Activated naive CD8-positive, alpha-beta T cell treated with anti-CD3 and anti-CD28 coated beads for 36 hours (primary cell): ENCODE measurements around the gene ZNF341. TPM values are rescaled to one million over a fixed set of nuclear protein-coding genes. Genes with fewer than 3 reads are reported as not detected.

Source experiments
- DNase-seq: peaks from one replicate; pipeline ENCODE4 v3.0.0; 2021
- H3K27ac Mint-ChIP-seq: one replicate; pipeline ENCODE4 v1.8.0; 2022; ENCODE audit warnings: mild to moderate bottlenecking, moderate library complexity, mixed read lengths
- H3K27me3 Mint-ChIP-seq: one replicate; pipeline ENCODE4 v1.8.0; 2022; ENCODE audit warnings: mild to moderate bottlenecking, mixed read lengths
- H3K36me3 Mint-ChIP-seq: one replicate; pipeline ENCODE4 v1.8.0; 2021; ENCODE audit warnings: mild to moderate bottlenecking, mixed read lengths
- H3K4me1 Mint-ChIP-seq: one replicate; pipeline ENCODE4 v1.8.0; 2021; ENCODE audit warnings: mixed read lengths
- H3K4me3 Mint-ChIP-seq: one replicate; pipeline ENCODE4 v1.8.0; 2022; ENCODE audit warnings: mild to moderate bottlenecking, moderate library complexity, mixed read lengths
- H3K9me3 Mint-ChIP-seq: one replicate; pipeline ENCODE4 v1.8.0; 2022; ENCODE audit warnings: mixed read lengths
- total RNA-seq, 2 experiments: library from RNA; stranded (reverse); gene quantifications; one replicate each; pipeline ENCODE4 v1.2.3, GENCODE V29; 2021

ZNF341 gene
- total RNA-seq: 1 to 10 TPM; 3.7 TPM

GRCh38 chr20:33731693-33732165, at the start of gene ZNF341:
Gene ZNF341 (plus strand): TSS chr20:33731996. CDS start chr20:33732022, 26 bp downstream.
- H3K9me3 Mint-ChIP-seq: peaks cover 9% of the 10 kb centered on the region
- peak within 1 kb of the TSS; percentile 92 for H3K27ac Mint-ChIP-seq
- peak; percentile 93 for DNase-seq
- H3K4me3 Mint-ChIP-seq: peak within 1 kb of the TSS; percentile 85
- peaks cover 10% of the 10 kb centered on the region for H3K36me3 Mint-ChIP-seq
- H3K27me3 Mint-ChIP-seq: no peaks in the 10 kb centered on the region
- peaks cover 20% of the 10 kb centered on the region for H3K4me1 Mint-ChIP-seq

- peak overlapping the region; percentile 93 for H3K4me3 Mint-ChIP-seq
- H3K27me3 Mint-ChIP-seq: no peaks in the 10 kb centered on the region
- no peak for DNase-seq
- H3K36me3 Mint-ChIP-seq: peaks cover 40% of the 10 kb centered on the region
- H3K27ac Mint-ChIP-seq: peak overlapping the region; percentile 85
- no peaks in the 10 kb centered on the region for H3K9me3 Mint-ChIP-seq
- H3K4me1 Mint-ChIP-seq: peaks cover 68% of the 10 kb centered on the region
Measured at GRCh38 chr20:33684533-33685327, 47.1 kb upstream of the ZNF341 start.

- Mint-ChIP-seq H3K36me3 (peaks cover 37% of the 10 kb centered on the region), H3K9me3 (no peaks in the 10 kb centered on the region), H3K4me3 (peak overlapping the region; percentile 93), H3K27ac (peak overlapping the region; percentile 85), H3K27me3 (no peaks in the 10 kb centered on the region), H3K4me1 (peaks cover 68% of the 10 kb centered on the region)
- DNase-seq: peak; percentile 80
Measured at GRCh38 chr20:33685328-33686099, 46.3 kb upstream of the ZNF341 start.

- Mint-ChIP-seq H3K4me3 (peak within 1 kb of the TSS; percentile 93), H3K4me1 (peaks cover 65% of the 10 kb centered on the region), H3K27ac (peak within 1 kb of the TSS; percentile 85), H3K27me3 (no peaks in the 10 kb centered on the region), H3K9me3 (no peaks in the 10 kb centered on the region), H3K36me3 (peaks cover 31% of the 10 kb centered on the region)
- peak; percentile 99 for DNase-seq
Measured at GRCh38 chr20:33686100-33686983, 45.5 kb upstream of the ZNF341 start, which contains the start of gene E2F1. Gene E2F1 (minus strand): TSS chr20:33686385. CDS start chr20:33686264, 121 bp downstream.

- H3K9me3 Mint-ChIP-seq: no peaks in the 10 kb centered on the region
- peaks cover 27% of the 10 kb centered on the region for H3K36me3 Mint-ChIP-seq
- peak overlapping the region; percentile 56 for H3K4me3 Mint-ChIP-seq
- H3K27ac Mint-ChIP-seq: peak overlapping the region; percentile 70
- H3K4me1 Mint-ChIP-seq: peaks cover 59% of the 10 kb centered on the region
- DNase-seq: no peak
- no peaks in the 10 kb centered on the region for H3K27me3 Mint-ChIP-seq
Measured at GRCh38 chr20:33686984-33687366, 44.8 kb upstream of the ZNF341 start.

GRCh38 chr20:33687370-33687915, 44.4 kb upstream of the ZNF341 start:
- peaks cover 23% of the 10 kb centered on the region for H3K36me3 Mint-ChIP-seq
- no peaks in the 10 kb centered on the region for H3K9me3 Mint-ChIP-seq
- no peak overlapping the region for H3K4me3 Mint-ChIP-seq
- peak overlapping the region; percentile 56 for H3K27ac Mint-ChIP-seq
- H3K27me3 Mint-ChIP-seq: no peaks in the 10 kb centered on the region
- no peak for DNase-seq
- peaks cover 56% of the 10 kb centered on the region for H3K4me1 Mint-ChIP-seq

- H3K4me3 Mint-ChIP-seq: no peak overlapping the region
- H3K36me3 Mint-ChIP-seq: peaks cover 17% of the 10 kb centered on the region
- H3K27ac Mint-ChIP-seq: peak overlapping the region; percentile 46
- H3K27me3 Mint-ChIP-seq: no peaks in the 10 kb centered on the region
- peaks cover 54% of the 10 kb centered on the region for H3K4me1 Mint-ChIP-seq
- no peaks in the 10 kb centered on the region for H3K9me3 Mint-ChIP-seq
- DNase-seq: no peak
Measured at GRCh38 chr20:33687993-33688937, 43.5 kb upstream of the ZNF341 start.

GRCh38 chr20:33688938-33689424, 42.8 kb upstream of the ZNF341 start:
- no peak for DNase-seq
- no peaks in the 10 kb centered on the region for H3K27me3 Mint-ChIP-seq
- no peak overlapping the region for H3K4me3 Mint-ChIP-seq
- no peaks in the 10 kb centered on the region for H3K9me3 Mint-ChIP-seq
- H3K36me3 Mint-ChIP-seq: peaks cover 14% of the 10 kb centered on the region
- peaks cover 54% of the 10 kb centered on the region for H3K4me1 Mint-ChIP-seq
- H3K27ac Mint-ChIP-seq: peak overlapping the region; percentile 46

- Mint-ChIP-seq H3K36me3 (peaks cover 9% of the 10 kb centered on the region), H3K4me1 (peaks cover 52% of the 10 kb centered on the region), H3K27me3 (no peaks in the 10 kb centered on the region), H3K27ac (peak overlapping the region; percentile 84), H3K4me3 (no peak overlapping the region), H3K9me3 (no peaks in the 10 kb centered on the region)
- no peak for DNase-seq
Measured at GRCh38 chr20:33689493-33689892, 42.3 kb upstream of the ZNF341 start.

GRCh38 chr20:33689973-33690372, 41.8 kb upstream of the ZNF341 start:
- Mint-ChIP-seq H3K27ac (peak overlapping the region; percentile 84), H3K4me3 (peak overlapping the region; percentile 63), H3K36me3 (peaks cover 5% of the 10 kb centered on the region), H3K4me1 (peaks cover 47% of the 10 kb centered on the region), H3K27me3 (no peaks in the 10 kb centered on the region), H3K9me3 (no peaks in the 10 kb centered on the region)
- DNase-seq: peak; percentile 73

- H3K4me3 Mint-ChIP-seq: no peak overlapping the region
- H3K27ac Mint-ChIP-seq: no peak overlapping the region
- H3K27me3 Mint-ChIP-seq: no peaks in the 10 kb centered on the region
- H3K9me3 Mint-ChIP-seq: peaks cover under 1% of the 10 kb centered on the region
- H3K4me1 Mint-ChIP-seq: peaks cover 29% of the 10 kb centered on the region
- DNase-seq: no peak
- no peaks in the 10 kb centered on the region for H3K36me3 Mint-ChIP-seq
Measured at GRCh38 chr20:33693289-33693688, 38.5 kb upstream of the ZNF341 start.

GRCh38 chr20:33693741-33694638, 37.8 kb upstream of the ZNF341 start:
- Mint-ChIP-seq H3K27ac (no peak overlapping the region), H3K36me3 (peaks cover 2% of the 10 kb centered on the region), H3K9me3 (peaks cover 2% of the 10 kb centered on the region), H3K27me3 (no peaks in the 10 kb centered on the region), H3K4me1 (peaks cover 22% of the 10 kb centered on the region), H3K4me3 (no peak overlapping the region)
- DNase-seq: no peak
